GM12878 (cell line): ENCODE results near the gene MANF. TPM values are rescaled to one million over a fixed set of nuclear protein-coding genes. Genes with fewer than 3 reads are reported as not detected.

Experiments
- ATAC-seq: fragments of 200-7000 bp; cut with Tn5 transposase; 3 replicates; pipeline ENCODE4 v1.9.1; 2020; ENCODE audit warnings: mild to moderate bottlenecking, moderate library complexity
- BruUV-seq: library from RNA; stranded (reverse); fragments of 400-500 nt; replicated peaks from 2 replicates; lab custom pipeline; 2021; lab: Mats Ljungman, UMichigan
- CTCF ChIA-PET: fragments of 300-600 bp; sonication (Branson Sonifier 250); formaldehyde crosslinking; extraction: SDS; loops from one replicate; lab custom pipeline; 2021; ENCODE audit warnings: inconsistent platforms; lab: Yijun Ruan, JAX
- POLR2A ChIA-PET: fragments of 350-600 bp; formaldehyde crosslinking; extraction: SDS; loops from one replicate; lab custom pipeline; 2021; ENCODE audit warnings: inconsistent platforms; lab: Charles Lee
- RAD21 ChIA-PET: fragments of 300-600 bp; sonication (Branson Sonifier 250); formaldehyde crosslinking; loops from one replicate; lab custom pipeline; 2023; ENCODE audit warnings: antibody characterized with exemption; ENCODE audit not compliant: unreplicated experiment; lab: Charles Lee
- SMC1A ChIA-PET: fragments of 300-600 bp; sonication (Branson Sonifier 250); formaldehyde crosslinking; loops from one replicate; lab custom pipeline; 2023; ENCODE audit not compliant: unreplicated experiment, uncharacterized antibody; lab: Charles Lee
- DNase-seq: peaks from one replicate; pipeline ENCODE4 v3.0.0-alpha.2; 2011; ENCODE audit warnings: low read depth, low spot score
- FAIRE-seq: peaks from 3 replicates; lab custom pipeline; 2011; peaks lifted over from hg19 to GRCh38; lab: Jason Lieb, UNC
- H2AFZ ChIP-seq: 2 replicates; pipeline ENCODE4 v1.6.0; 2011; ENCODE audit warnings: low read depth, low read length, control low read depth; ENCODE audit not compliant: control insufficient read depth
- H3K27ac ChIP-seq: 2 replicates; pipeline ENCODE4 v1.5.1; 2011; ENCODE audit warnings: control low read depth; ENCODE audit not compliant: control insufficient read depth, insufficient read depth
- H3K27me3 ChIP-seq, 2 experiments: replicated peaks in 1 of 2; 2 replicates each; pipeline versions ENCODE4 v1.6.0 to v1.6.1; 2011; ENCODE audit warnings: low read length in 1 of 2; ENCODE audit not compliant: control insufficient read depth in 2 of 2, insufficient read depth in 2 of 2
- H3K36me3 ChIP-seq, 2 experiments: 2 replicates each; pipeline ENCODE4 v1.5.1; 2011; ENCODE audit warnings: low read length in 1 of 2; ENCODE audit not compliant: control insufficient read depth in 2 of 2, insufficient read depth in 2 of 2
- H3K4me1 ChIP-seq: 2 replicates; pipeline ENCODE4 v1.6.1; 2011; ENCODE audit warnings: mild to moderate bottlenecking, low read length, moderate library complexity, mixed read lengths; ENCODE audit not compliant: control insufficient read depth, insufficient read depth
- H3K4me2 ChIP-seq: 2 replicates; pipeline ENCODE4 v1.6.0; 2011; ENCODE audit warnings: control low read depth; ENCODE audit not compliant: control insufficient read depth, insufficient read depth
- H3K4me3 ChIP-seq: fragments of 200-600 bp; sonication (generic); 2 replicates; pipeline ENCODE4 v1.5.1; 2016
- H3K79me2 ChIP-seq: 2 replicates; pipeline ENCODE4 v1.6.0; 2011; ENCODE audit warnings: low read length; ENCODE audit not compliant: control insufficient read depth, insufficient read depth
- H3K9ac ChIP-seq: 2 replicates; pipeline ENCODE4 v1.8.0; 2011; ENCODE audit warnings: low read length, control low read depth, mixed read lengths; ENCODE audit not compliant: control insufficient read depth, insufficient read depth
- H3K9me3 ChIP-seq: replicated peaks from 3 replicates; pipeline ENCODE4 v1.5.1; 2011; ENCODE audit warnings: mild to moderate bottlenecking, low read length; ENCODE audit not compliant: control insufficient read depth, insufficient read depth
- H4K20me1 ChIP-seq: 2 replicates; pipeline ENCODE4 v1.6.0; 2011; ENCODE audit not compliant: control insufficient read depth, insufficient read depth
- CHD4 ChIP-seq: fragments of 200-600 bp; sonication (generic); IDR thresholded peaks from 2 replicates; pipeline ENCODE4 v1.6.1; 2016; ENCODE audit warnings: mild to moderate bottlenecking
- ETV6 ChIP-seq, 2 experiments: fragments of 450-650 bp in 1 of 2; IDR thresholded peaks in 1 of 2; conservative IDR thresholded peaks in 1 of 2; 2 replicates each; pipeline ENCODE4 v1.6.1; 2014; ENCODE audit warnings: antibody characterized with exemption in 1 of 2, borderline replicate concordance in 1 of 2, low read depth in 1 of 2, mild to moderate bottlenecking in 1 of 2, moderate library complexity in 1 of 2
- MXI1 ChIP-seq: fragments of 150-350 bp; IDR thresholded peaks from 2 replicates; pipeline ENCODE4 v1.6.1; 2011; ENCODE audit warnings: low read depth, mild to moderate bottlenecking, inconsistent platforms, low read length, improper control_type of control experiment
- NR2C1 ChIP-seq: fragments of 450-650 bp; IDR thresholded peaks from 2 replicates; pipeline ENCODE4 v1.6.1; 2017; ENCODE audit warnings: antibody characterized with exemption, mild to moderate bottlenecking, moderate library complexity
- POLR2AphosphoS5 ChIP-seq: IDR thresholded peaks from 2 replicates; pipeline ENCODE4 v1.6.1; 2011; ENCODE audit warnings: mild to moderate bottlenecking, low read length, inconsistent platforms
- SREBF2 ChIP-seq: IDR thresholded peaks from 2 replicates; pipeline ENCODE4 v1.6.1; 2012; ENCODE audit warnings: mild to moderate bottlenecking, low read length
- STAT3 ChIP-seq: IDR thresholded peaks from 2 replicates; pipeline ENCODE4 v1.6.1; 2011; ENCODE audit warnings: low read depth, low read length, improper control_type of control experiment
- TCF3 ChIP-seq: IDR thresholded peaks from 2 replicates; pipeline ENCODE4 v1.6.1; 2012; ENCODE audit warnings: low read depth, mild to moderate bottlenecking, low read length, borderline replicate concordance; ENCODE audit not compliant: insufficient read depth
- ZSCAN29 ChIP-seq: fragments of 450-650 bp; IDR thresholded peaks from 2 replicates; pipeline ENCODE4 v1.6.1; 2017; ENCODE audit warnings: mild to moderate bottlenecking, moderate library complexity
- WGBS: methylation state at CpG from one replicate; pipeline ENCODE4 v1.1.6; 2016; ENCODE audit warnings: low lambda C conversion rate; ENCODE audit not compliant: insufficient replicate concordance, insufficient coverage; ENCODE audit errors: missing lambda C conversion rate; 5-methylcytosine and 5-hydroxymethylcytosine counted together
- in situ Hi-C: fragments of 300-500 bp; cut with MboI; formaldehyde crosslinking; loops from 9 replicates; pipeline ENCODE4 v1.14.3; 2018; ENCODE audit warnings: mixed read lengths
- intact Hi-C: fragments of 100-400 bp; cut with micrococcal nuclease; formaldehyde crosslinking; loops from one replicate; pipeline ENCODE4 v1.14.2; 2022; ENCODE audit not compliant: unreplicated experiment
- polyA plus RNA-seq, 11 experiments: library from polyadenylated mRNA; depleted of rRNA in 4 of 11; unstranded in 6 of 11; stranded (reverse) in 5 of 11; fragments of >200 nt; fragmentation: Nextera tagmentation in 4 of 11; fragmentation: Illumina TruSeq in 1 of 11; extraction: Ambion mirVana in 4 of 11; extraction: Trizol in 1 of 11; gene quantifications; 1 replicate in 1 of 11; 2 replicates in 10 of 11; pipeline versions ENCODE4 v1.2.1 to v1.2.3, GENCODE V29; 2011 to 2016; ENCODE audit warnings: inconsistent platforms in 2 of 11, missing spikeins in 2 of 11, low read depth in 1 of 11
- total RNA-seq, 4 experiments: library from RNA; depleted of rRNA in 3 of 4; stranded (reverse); fragments of >200 nt in 3 of 4; fragmentation: Illumina TruSeq in 1 of 4; extraction: Trizol in 1 of 4; gene quantifications; 2 replicates each; pipeline versions ENCODE4 v1.2.1 to v1.2.3, GENCODE V29; 2013 to 2021
- TF ChIP-seq, protein P1 (sequence below): fragments of 450-650 bp; IDR thresholded peaks from 2 replicates; pipeline ENCODE4 v1.6.1; 2016; ENCODE audit warnings: mild to moderate bottlenecking, moderate library complexity, borderline replicate concordance
- TF ChIP-seq, protein P2 (sequence below): fragments of 450-650 bp; IDR thresholded peaks from 2 replicates; pipeline ENCODE4 v1.6.1; 2016; ENCODE audit warnings: mild to moderate bottlenecking
- TF ChIP-seq, protein P3 (sequence below): fragments of 450-650 bp; formaldehyde crosslinking; IDR thresholded peaks from 2 replicates; pipeline ENCODE4 v1.4.0; 2022; ENCODE audit warnings: mild to moderate bottlenecking, moderate library complexity
- TF ChIP-seq, protein P4 (sequence below): fragments of 450-650 bp; IDR thresholded peaks from 2 replicates; pipeline ENCODE4 v1.6.1; 2017; ENCODE audit warnings: mild to moderate bottlenecking, low read depth, inconsistent platforms; ENCODE audit not compliant: poor library complexity, severe bottlenecking

MANF gene
- total and polyA plus RNA-seq, 10 of the 15 experiments (the other 5 are each of a cell fraction or from before 2014, with no cell fraction given): 22.0 to 120 (median 82.9) TPM

DNA sequence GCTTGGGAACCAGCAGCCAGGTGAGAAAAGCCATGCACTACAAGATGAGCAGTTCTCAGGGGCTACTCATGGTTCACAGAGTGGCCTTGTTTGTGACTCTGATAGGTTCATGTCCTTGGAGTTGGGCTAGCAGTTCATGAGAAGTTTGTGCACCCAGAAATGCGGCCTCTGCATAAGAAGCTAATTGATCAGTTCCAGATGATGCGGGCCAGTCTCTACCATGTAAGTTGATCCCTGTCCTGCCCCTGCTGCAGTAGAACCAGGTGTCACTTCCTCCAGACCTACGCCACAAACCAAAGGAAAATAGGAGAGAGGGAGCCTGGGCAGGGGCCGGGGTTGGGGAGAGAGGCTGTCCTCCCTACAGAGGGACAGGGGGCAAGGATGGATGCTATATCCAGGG lies 27.2 kb upstream of the MANF start:
- H2AFZ ChIP-seq: no peak overlapping the region
- peaks cover 0 to 2% of the 10 kb centered on the region in 2 experiments; a peak in 1 of 4 replicates for H3K27me3 ChIP-seq
- POLR2A ChIA-PET: no interaction called here
- no TSS peak for BruUV-seq
- ATAC-seq: no peak
- no peak overlapping the region for H3K27ac ChIP-seq
- RAD21 ChIA-PET: no interaction called here
- intact Hi-C loops (no loop called here), in situ Hi-C loops (no loop called here)
- no peak overlapping the region for H3K4me2 ChIP-seq
- H4K20me1 ChIP-seq: no peaks in the 10 kb centered on the region
- H3K79me2 ChIP-seq: no peaks in the 10 kb centered on the region
- SMC1A ChIA-PET: no interaction called here
- no peaks in the 10 kb centered on the region for H3K36me3 ChIP-seq
- DNase-seq: no peak
- no peaks in the 10 kb centered on the region for H3K9me3 ChIP-seq
- no peaks in the 10 kb centered on the region for H3K4me1 ChIP-seq
- no peak overlapping the region for H3K9ac ChIP-seq
- no peak for FAIRE-seq
- H3K4me3 ChIP-seq: no peak overlapping the region
- 25% methylated on average over 4 of the region's 4 CpGs for WGBS
- CTCF ChIA-PET: no interaction called here
- TF ChIP-seq, protein P1, sequence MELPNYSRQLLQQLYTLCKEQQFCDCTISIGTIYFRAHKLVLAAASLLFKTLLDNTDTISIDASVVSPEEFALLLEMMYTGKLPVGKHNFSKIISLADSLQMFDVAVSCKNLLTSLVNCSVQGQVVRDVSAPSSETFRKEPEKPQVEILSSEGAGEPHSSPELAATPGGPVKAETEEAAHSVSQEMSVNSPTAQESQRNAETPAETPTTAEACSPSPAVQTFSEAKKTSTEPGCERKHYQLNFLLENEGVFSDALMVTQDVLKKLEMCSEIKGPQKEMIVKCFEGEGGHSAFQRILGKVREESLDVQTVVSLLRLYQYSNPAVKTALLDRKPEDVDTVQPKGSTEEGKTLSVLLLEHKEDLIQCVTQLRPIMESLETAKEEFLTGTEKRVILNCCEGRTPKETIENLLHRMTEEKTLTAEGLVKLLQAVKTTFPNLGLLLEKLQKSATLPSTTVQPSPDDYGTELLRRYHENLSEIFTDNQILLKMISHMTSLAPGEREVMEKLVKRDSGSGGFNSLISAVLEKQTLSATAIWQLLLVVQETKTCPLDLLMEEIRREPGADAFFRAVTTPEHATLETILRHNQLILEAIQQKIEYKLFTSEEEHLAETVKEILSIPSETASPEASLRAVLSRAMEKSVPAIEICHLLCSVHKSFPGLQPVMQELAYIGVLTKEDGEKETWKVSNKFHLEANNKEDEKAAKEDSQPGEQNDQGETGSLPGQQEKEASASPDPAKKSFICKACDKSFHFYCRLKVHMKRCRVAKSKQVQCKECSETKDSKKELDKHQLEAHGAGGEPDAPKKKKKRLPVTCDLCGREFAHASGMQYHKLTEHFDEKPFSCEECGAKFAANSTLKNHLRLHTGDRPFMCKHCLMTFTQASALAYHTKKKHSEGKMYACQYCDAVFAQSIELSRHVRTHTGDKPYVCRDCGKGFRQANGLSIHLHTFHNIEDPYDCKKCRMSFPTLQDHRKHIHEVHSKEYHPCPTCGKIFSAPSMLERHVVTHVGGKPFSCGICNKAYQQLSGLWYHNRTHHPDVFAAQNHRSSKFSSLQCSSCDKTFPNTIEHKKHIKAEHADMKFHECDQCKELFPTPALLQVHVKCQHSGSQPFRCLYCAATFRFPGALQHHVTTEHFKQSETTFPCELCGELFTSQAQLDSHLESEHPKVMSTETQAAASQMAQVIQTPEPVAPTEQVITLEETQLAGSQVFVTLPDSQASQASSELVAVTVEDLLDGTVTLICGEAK: no peak
- TF ChIP-seq SREBF2: no peak
- TF ChIP-seq TCF3: no peak
- TF ChIP-seq CHD4: no peak
- no peak for TF ChIP-seq STAT3
- TF ChIP-seq NR2C1: no peak
- no peak for TF ChIP-seq ZSCAN29
- TF ChIP-seq ETV6 (conservative IDR thresholded peaks at IDR 0.05 in 1 of 2, IDR thresholded peaks at IDR 0.05 in 1 of 2; ENCODE audit: borderline replicate concordance in 1 of 2, low read depth in 1 of 2): no peak
- TF ChIP-seq, protein P2, sequence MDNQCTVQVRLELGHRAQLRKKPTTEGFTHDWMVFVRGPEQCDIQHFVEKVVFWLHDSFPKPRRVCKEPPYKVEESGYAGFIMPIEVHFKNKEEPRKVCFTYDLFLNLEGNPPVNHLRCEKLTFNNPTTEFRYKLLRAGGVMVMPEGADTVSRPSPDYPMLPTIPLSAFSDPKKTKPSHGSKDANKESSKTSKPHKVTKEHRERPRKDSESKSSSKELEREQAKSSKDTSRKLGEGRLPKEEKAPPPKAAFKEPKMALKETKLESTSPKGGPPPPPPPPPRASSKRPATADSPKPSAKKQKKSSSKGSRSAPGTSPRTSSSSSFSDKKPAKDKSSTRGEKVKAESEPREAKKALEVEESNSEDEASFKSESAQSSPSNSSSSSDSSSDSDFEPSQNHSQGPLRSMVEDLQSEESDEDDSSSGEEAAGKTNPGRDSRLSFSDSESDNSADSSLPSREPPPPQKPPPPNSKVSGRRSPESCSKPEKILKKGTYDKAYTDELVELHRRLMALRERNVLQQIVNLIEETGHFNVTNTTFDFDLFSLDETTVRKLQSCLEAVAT: no peak
- TF ChIP-seq MXI1: no peak
- TF ChIP-seq, protein P3, sequence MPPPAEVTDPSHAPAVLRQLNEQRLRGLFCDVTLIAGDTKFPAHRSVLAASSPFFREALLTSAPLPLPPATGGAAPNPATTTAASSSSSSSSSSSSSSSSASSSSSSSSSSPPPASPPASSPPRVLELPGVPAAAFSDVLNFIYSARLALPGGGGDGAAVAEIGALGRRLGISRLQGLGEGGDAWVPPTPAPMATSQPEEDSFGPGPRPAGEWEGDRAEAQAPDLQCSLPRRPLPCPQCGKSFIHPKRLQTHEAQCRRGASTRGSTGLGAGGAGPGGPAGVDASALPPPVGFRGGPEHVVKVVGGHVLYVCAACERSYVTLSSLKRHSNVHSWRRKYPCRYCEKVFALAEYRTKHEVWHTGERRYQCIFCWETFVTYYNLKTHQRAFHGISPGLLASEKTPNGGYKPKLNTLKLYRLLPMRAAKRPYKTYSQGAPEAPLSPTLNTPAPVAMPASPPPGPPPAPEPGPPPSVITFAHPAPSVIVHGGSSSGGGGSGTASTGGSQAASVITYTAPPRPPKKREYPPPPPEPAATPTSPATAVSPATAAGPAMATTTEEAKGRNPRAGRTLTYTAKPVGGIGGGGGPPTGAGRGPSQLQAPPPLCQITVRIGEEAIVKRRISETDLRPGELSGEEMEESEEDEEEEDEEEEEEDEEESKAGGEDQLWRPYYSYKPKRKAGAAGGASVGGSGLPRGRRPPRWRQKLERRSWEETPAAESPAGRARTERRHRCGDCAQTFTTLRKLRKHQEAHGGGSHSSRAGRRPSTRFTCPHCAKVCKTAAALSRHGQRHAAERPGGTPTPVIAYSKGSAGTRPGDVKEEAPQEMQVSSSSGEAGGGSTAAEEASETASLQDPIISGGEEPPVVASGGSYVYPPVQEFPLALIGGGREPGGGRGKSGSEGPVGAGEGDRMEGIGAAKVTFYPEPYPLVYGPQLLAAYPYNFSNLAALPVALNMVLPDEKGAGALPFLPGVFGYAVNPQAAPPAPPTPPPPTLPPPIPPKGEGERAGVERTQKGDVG (CRISPR knock-in tag): no peak
- TF ChIP-seq POLR2AphosphoS5: no peak
- TF ChIP-seq, protein P4, sequence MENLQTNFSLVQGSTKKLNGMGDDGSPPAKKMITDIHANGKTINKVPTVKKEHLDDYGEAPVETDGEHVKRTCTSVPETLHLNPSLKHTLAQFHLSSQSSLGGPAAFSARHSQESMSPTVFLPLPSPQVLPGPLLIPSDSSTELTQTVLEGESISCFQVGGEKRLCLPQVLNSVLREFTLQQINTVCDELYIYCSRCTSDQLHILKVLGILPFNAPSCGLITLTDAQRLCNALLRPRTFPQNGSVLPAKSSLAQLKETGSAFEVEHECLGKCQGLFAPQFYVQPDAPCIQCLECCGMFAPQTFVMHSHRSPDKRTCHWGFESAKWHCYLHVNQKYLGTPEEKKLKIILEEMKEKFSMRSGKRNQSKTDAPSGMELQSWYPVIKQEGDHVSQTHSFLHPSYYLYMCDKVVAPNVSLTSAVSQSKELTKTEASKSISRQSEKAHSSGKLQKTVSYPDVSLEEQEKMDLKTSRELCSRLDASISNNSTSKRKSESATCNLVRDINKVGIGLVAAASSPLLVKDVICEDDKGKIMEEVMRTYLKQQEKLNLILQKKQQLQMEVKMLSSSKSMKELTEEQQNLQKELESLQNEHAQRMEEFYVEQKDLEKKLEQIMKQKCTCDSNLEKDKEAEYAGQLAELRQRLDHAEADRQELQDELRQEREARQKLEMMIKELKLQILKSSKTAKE: no peak
